GM21529 (cell line): Measurements from ENCODE around the gene SPSB1.

Experiments used
- ATAC-seq: cut with Tn5 transposase; IDR thresholded peaks from one replicate; pipeline ENCODE4 v1.9.1; 2021; ENCODE audit not compliant: unreplicated experiment

SPSB1 gene

GRCh38 chr1:9278585-9279153, 14.0 kb upstream of the SPSB1 start:
- ATAC-seq, result no peak

- no peak for ATAC-seq
These were observed 13.4 kb upstream of the SPSB1 start for GRCh38 chr1:9279172-9279840.

- ATAC-seq, result no peak
These were observed 12.5 kb upstream of the SPSB1 start for GRCh38 chr1:9280015-9280860.

- ATAC-seq, result no peak
These were observed 11.4 kb upstream of the SPSB1 start for GRCh38 chr1:9281071-9281827.

GRCh38 chr1:9281908-9282695, 10.6 kb upstream of the SPSB1 start:
- no peak for ATAC-seq

GRCh38 chr1:9282696-9282955, 10.1 kb upstream of the SPSB1 start:
- ATAC-seq, result no peak

GRCh38 chr1:9284061-9284460, 8.6 kb upstream of the SPSB1 start:
- ATAC-seq, result no peak

GRCh38 chr1:9286556-9286955, 6.1 kb upstream of the SPSB1 start:
- ATAC-seq, result no peak

GRCh38 chr1:9289090-9289534, 3.6 kb upstream of the SPSB1 start:
- ATAC-seq, result no peak

- ATAC-seq, result no peak
These were observed 2.8 kb upstream of the SPSB1 start for GRCh38 chr1:9289711-9290485.

GRCh38 chr1:9291914-9292360, 757 bp upstream of the SPSB1 start:
- no peak for ATAC-seq

GRCh38 chr1:9293241-9293532, 493 bp downstream of the SPSB1 start:
- peak; percentile 14 for ATAC-seq

- peak; percentile 26 for ATAC-seq
These were observed 1.1 kb downstream of the SPSB1 start for GRCh38 chr1:9293533-9294404.

- no peak for ATAC-seq
These were observed 1.7 kb downstream of the SPSB1 start for GRCh38 chr1:9294405-9294773.

GRCh38 chr1:9294910-9295636, 2.4 kb downstream of the SPSB1 start:
- no peak for ATAC-seq

- no peak for ATAC-seq
These were observed 3.2 kb downstream of the SPSB1 start for GRCh38 chr1:9295884-9296283.

GRCh38 chr1:9296850-9297249, 4.2 kb downstream of the SPSB1 start:
- no peak for ATAC-seq

- no peak for ATAC-seq
These were observed 5.1 kb downstream of the SPSB1 start for GRCh38 chr1:9297831-9298230.

GRCh38 chr1:9298282-9298681, 5.6 kb downstream of the SPSB1 start:
- no peak for ATAC-seq
